ENCODE data around the gene TMEM54.

TMEM54 gene

DNA sequence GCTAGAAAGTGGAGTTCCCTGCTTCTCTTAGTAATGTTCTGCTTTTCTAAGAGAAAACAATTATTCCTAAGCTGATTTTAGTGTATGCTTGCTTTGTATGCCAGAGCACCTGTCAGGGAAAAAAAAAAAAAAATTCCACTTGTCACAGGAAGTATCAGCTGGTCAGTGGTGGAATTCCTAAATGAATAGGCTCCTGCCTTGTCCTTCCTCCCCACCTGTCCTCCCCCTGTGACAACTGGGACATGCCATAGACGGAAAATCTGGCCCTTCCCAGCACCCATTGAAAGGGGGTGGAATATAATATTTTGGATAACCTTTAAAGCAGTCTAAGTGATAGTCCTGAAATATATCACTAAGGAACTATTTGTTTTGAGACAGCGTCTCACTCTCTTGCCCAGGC is 41.3 kb downstream of the TMEM54 start:
- DNase-seq: no peak

DNA sequence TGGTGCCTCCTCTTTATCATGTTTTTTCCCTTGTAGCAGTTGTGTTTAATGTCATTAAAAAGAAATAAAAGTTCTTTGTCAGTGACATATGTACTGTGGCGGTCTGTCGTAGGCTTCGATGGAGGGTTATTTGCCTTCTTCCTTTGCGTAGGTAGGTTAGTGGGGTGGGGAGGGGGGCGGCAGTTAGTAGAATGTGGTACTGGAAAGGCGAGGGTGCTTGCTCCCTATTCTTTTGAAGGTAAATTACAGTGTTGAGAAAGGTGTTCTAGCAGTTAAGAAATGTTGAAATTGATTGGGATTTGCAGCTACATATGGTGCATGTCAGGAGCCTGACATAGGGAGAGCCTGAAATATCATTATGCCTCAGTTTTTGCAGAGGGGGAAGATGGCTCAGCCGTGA is 42.4 kb downstream of the TMEM54 start:
- no peak for DNase-seq

DNA sequence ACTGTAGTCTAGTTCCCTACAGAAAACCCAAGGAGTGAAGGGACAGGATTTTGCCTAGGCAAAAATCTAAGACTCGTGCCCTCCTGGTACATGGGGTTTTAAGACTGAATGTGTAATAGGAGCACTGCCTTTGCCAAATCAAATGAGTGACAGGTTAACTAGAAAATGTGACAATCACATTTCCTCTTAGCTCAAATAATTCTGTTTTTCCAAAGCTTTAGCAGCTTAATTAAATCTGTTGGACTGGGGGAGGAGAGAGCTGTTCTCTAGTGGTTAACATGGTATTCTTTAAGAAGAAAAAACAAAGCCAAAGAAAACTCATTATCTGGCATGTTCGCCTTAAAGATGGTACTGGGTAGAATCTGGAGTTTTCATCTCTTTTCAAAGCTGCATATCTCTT is 43.1 kb downstream of the TMEM54 start:
- DNase-seq: no peak

DNA sequence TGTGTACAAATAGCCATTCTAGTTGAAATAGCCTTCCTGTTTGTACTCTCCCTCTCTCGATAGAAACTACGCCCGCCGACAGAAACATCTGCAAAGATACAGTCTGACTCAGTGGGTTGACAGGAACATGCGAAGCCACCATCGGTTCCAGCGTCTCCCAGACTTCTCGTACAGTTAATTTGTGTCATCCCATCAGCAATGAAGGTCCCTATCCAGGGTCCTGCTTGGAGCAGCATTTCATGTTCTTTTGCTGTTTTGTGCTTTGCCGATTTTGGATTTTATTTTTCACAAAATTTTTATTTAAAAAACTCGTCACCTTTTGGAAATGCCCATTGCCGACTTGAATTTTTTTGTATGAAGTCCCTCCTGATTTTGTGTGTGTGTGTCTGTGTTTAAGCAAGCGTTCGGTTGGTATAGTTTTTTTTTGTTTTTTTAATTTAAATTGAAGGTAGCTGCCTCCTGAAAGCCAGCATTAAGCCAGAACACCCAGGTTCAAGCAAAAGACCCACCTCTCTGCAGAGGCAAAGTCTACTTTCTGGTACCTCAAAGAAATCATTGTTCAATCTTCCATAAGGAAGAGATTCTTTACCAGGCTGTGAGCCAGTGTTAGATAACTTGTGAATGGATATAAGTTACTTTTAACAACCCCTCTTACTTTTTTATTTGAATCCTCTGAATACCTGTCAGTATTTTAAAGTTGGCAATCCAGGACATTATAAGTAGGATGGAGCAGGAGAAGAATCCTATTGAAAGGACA is 45.1 kb downstream of the TMEM54 start:
- DNase-seq: no peak

DNA sequence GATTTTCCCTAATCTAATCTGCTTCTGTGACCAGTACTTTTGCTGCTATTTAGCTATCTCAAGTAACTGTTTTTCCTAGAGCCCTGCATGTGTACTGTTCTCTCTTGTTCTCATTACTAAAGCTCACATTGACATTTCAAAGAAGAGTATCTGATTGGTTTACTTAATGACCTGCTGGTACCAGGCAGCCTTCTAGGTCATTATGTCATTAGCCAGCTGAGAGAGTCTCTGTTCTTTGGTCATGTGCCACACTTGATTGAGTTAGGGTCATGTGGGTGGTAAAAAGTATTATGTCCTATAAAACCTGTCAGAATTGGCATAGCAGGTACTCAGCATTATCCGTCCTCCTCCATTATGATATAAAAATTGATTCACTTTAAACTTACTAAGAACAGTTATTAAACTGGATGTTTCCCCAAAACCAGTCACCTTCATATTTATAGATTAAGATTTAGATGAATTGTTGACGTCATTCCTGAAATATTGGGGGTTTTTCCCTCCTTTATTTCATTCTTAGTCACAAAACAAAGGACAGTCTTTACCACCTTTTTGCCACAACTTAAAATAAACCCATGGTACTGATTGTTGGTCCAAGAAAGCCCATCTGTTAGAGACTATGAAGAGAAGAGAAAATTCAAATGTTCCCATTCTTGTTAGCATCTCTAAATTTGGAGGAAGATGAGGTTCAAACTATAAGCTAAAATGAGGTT is 52.7 kb downstream of the TMEM54 start:
- DNase-seq: no peak

Measured in hematopoietic multipotent progenitor cell treated with erythropoietin and hydrocortisone succinate and interleukin-3 and kit ligand, for 8 days (in vitro differentiated cells).